Osteoblast (primary cell): ENCODE measurements around the gene NLRX1. TPM values are rescaled to one million over a fixed set of nuclear protein-coding genes. Genes with fewer than 3 reads are reported as not detected.

Source experiments
- DNase-seq: peaks from one replicate; pipeline ENCODE4 v3.0.0; 2011; ENCODE audit warnings: low spot score, mixed read lengths; ENCODE audit not compliant: insufficient read length; ENCODE audit errors: missing footprints
- H2AFZ ChIP-seq: 2 replicates; pipeline ENCODE4 v1.6.0; 2011; ENCODE audit warnings: mild to moderate bottlenecking, low read length
- H3K27ac ChIP-seq: 2 replicates; pipeline ENCODE4 v1.5.1; 2011; ENCODE audit warnings: mild to moderate bottlenecking, low read depth, low read length, moderate library complexity
- H3K27me3 ChIP-seq: 2 replicates; pipeline ENCODE4 v1.6.0; 2012; ENCODE audit warnings: mild to moderate bottlenecking, control low read depth, inconsistent platforms, low read length, moderate library complexity; ENCODE audit not compliant: insufficient read depth
- H3K36me3 ChIP-seq: 2 replicates; pipeline ENCODE4 v1.5.1; 2011; ENCODE audit warnings: mild to moderate bottlenecking, low read length, control low read depth, moderate library complexity; ENCODE audit not compliant: insufficient read depth
- H3K4me1 ChIP-seq: 2 replicates; pipeline ENCODE4 v1.5.1; 2011; ENCODE audit warnings: mild to moderate bottlenecking, low read length, control low read depth, moderate library complexity; ENCODE audit not compliant: insufficient read depth
- H3K4me2 ChIP-seq: 2 replicates; pipeline ENCODE4 v1.6.0; 2011; ENCODE audit warnings: mild to moderate bottlenecking, low read length; ENCODE audit not compliant: insufficient read depth
- H3K4me3 ChIP-seq: fragments of 200-600 bp; sonication (generic); 3 replicates; pipeline ENCODE4 v1.5.1; 2012; ENCODE audit warnings: mild to moderate bottlenecking, low read length, inconsistent platforms; ENCODE audit not compliant: insufficient read depth
- H3K79me2 ChIP-seq: 2 replicates; pipeline ENCODE4 v1.6.0; 2012; ENCODE audit warnings: mild to moderate bottlenecking, low read length, control low read depth, inconsistent platforms; ENCODE audit not compliant: insufficient read depth
- H3K9me3 ChIP-seq: 2 replicates; pipeline ENCODE4 v1.5.1; 2011; ENCODE audit warnings: low read depth, low read length, control low read depth
- H4K20me1 ChIP-seq: 2 replicates; pipeline ENCODE4 v1.6.0; 2012; ENCODE audit warnings: mild to moderate bottlenecking, low read length, control low read depth; ENCODE audit not compliant: insufficient read depth
- CTCF ChIP-seq: IDR thresholded peaks from 2 replicates; pipeline ENCODE4 v1.5.1; 2011; ENCODE audit warnings: mild to moderate bottlenecking, low read depth, low read length, moderate library complexity; ENCODE audit errors: extremely low read depth
- total RNA-seq: library from RNA; depleted of rRNA; stranded (reverse); fragments of >200 nt; gene quantifications from 2 replicates; pipeline ENCODE4 v1.2.3, GENCODE V29; 2012

NLRX1 gene
- total RNA-seq, 1 donor = 29.7 TPM

GRCh38 chr11:119193626-119194025 is 25.1 kb downstream of the NLRX1 start:
- Histone ChIP-seq H2AFZ (no peak overlapping the region), H3K9me3 (no peaks in the 10 kb centered on the region), H3K4me3 (no peak overlapping the region), H3K79me2 (no peaks in the 10 kb centered on the region), H3K27ac (no peak overlapping the region), H3K4me1 (no peaks in the 10 kb centered on the region), H4K20me1 (no peaks in the 10 kb centered on the region), H3K36me3 (no peaks in the 10 kb centered on the region), H3K4me2 (no peak overlapping the region), H3K27me3 (no peaks in the 10 kb centered on the region)
- no peak for TF ChIP-seq CTCF
- no peak for DNase-seq

GRCh38 chr11:119194811-119195440 is 26.4 kb downstream of the NLRX1 start:
- H3K27ac ChIP-seq = no peak overlapping the region
- no peaks in the 10 kb centered on the region for H3K36me3 ChIP-seq
- H3K4me1 ChIP-seq = no peaks in the 10 kb centered on the region
- no peak overlapping the region for H2AFZ ChIP-seq
- no peak for TF ChIP-seq CTCF
- peak; percentile 35 for DNase-seq
- no peak overlapping the region for H3K4me3 ChIP-seq
- H3K9me3 ChIP-seq = no peaks in the 10 kb centered on the region
- H3K4me2 ChIP-seq = no peak overlapping the region
- H4K20me1 ChIP-seq = no peaks in the 10 kb centered on the region
- H3K27me3 ChIP-seq = no peaks in the 10 kb centered on the region
- no peaks in the 10 kb centered on the region for H3K79me2 ChIP-seq

GRCh38 chr11:119195680-119196079 is 27.2 kb downstream of the NLRX1 start:
- TF ChIP-seq CTCF = no peak
- Histone ChIP-seq H3K4me2 (peak overlapping the region; percentile 55), H3K4me3 (peak overlapping the region; percentile 36), H3K9me3 (no peaks in the 10 kb centered on the region), H2AFZ (peak overlapping the region; percentile 61), H3K27ac (no peak overlapping the region), H3K79me2 (no peaks in the 10 kb centered on the region), H4K20me1 (no peaks in the 10 kb centered on the region), H3K4me1 (no peaks in the 10 kb centered on the region), H3K27me3 (no peaks in the 10 kb centered on the region), H3K36me3 (no peaks in the 10 kb centered on the region)
- DNase-seq = peak; percentile 97

GRCh38 chr11:119196833-119197483 is 28.4 kb downstream of the NLRX1 start:
- H4K20me1 ChIP-seq = no peaks in the 10 kb centered on the region
- no peak overlapping the region for H3K4me3 ChIP-seq
- no peaks in the 10 kb centered on the region for H3K9me3 ChIP-seq
- H3K27me3 ChIP-seq = no peaks in the 10 kb centered on the region
- peak; percentile 93 for DNase-seq
- TF ChIP-seq CTCF = peak; percentile 85
- H3K4me2 ChIP-seq = no peak overlapping the region
- no peak overlapping the region for H2AFZ ChIP-seq
- no peaks in the 10 kb centered on the region for H3K79me2 ChIP-seq
- no peaks in the 10 kb centered on the region for H3K4me1 ChIP-seq
- H3K36me3 ChIP-seq = no peaks in the 10 kb centered on the region
- no peak overlapping the region for H3K27ac ChIP-seq
